Activated B cell treated with CpG ODN at 0.5 μM for 24 hours (primary cell): ENCODE measurements around the gene MST1. TPM values are rescaled to one million over a fixed set of nuclear protein-coding genes. Genes with fewer than 3 reads are reported as not detected.

Experiments
- ATAC-seq: fragments of 200-7000 bp; cut with Tn5 transposase; one replicate; pipeline ENCODE4 v1.10.0; 2021; ENCODE audit warnings: low read depth, mild to moderate bottlenecking, moderate library complexity
- CTCF ChIA-PET: fragments of 350-600 bp; sonication (Branson Sonifier 250); formaldehyde crosslinking; loops from one replicate; lab custom pipeline; 2021; ENCODE audit warnings: antibody characterized with exemption; lab: Charles Lee
- POLR2A ChIA-PET: fragments of 350-600 bp; sonication (Branson Sonifier 250); formaldehyde crosslinking; loops from one replicate; lab custom pipeline; 2021; ENCODE audit warnings: antibody characterized with exemption; lab: Charles Lee
- DNase-seq: peaks from one replicate; pipeline ENCODE4 v3.0.0; 2022
- H3K27ac Mint-ChIP-seq: one replicate; pipeline ENCODE4 v1.8.0; 2020; ENCODE audit warnings: mixed read lengths
- H3K27me3 Mint-ChIP-seq: one replicate; pipeline ENCODE4 v1.8.0; 2021; ENCODE audit warnings: mixed read lengths
- H3K36me3 Mint-ChIP-seq: one replicate; pipeline ENCODE4 v1.8.0; 2021; ENCODE audit warnings: low read depth, mixed read lengths
- H3K4me1 Mint-ChIP-seq: one replicate; pipeline ENCODE4 v1.8.0; 2021; ENCODE audit warnings: mixed read lengths
- H3K4me3 Mint-ChIP-seq: one replicate; pipeline ENCODE4 v1.8.0; 2020; ENCODE audit warnings: mild to moderate bottlenecking, mixed read lengths
- H3K9me3 Mint-ChIP-seq: one replicate; pipeline ENCODE4 v1.8.0; 2020; ENCODE audit warnings: mixed read lengths
- CTCF ChIP-seq: fragments of 200-600 bp; IDR thresholded peaks from one replicate; pipeline ENCODE4 v1.8.0; 2022; ENCODE audit warnings: antibody characterized with exemption, mild to moderate bottlenecking
- intact Hi-C: fragments of 100-400 bp; cut with micrococcal nuclease; formaldehyde crosslinking; loops from one replicate; pipeline ENCODE4 v1.15.1; 2024
- total RNA-seq: library from RNA; stranded (reverse); gene quantifications from 2 replicates; pipeline ENCODE4 v1.2.3, GENCODE V29; 2022

MST1 gene
- total RNA-seq, 1 donor from 2014 or later, result 8.0 TPM

GRCh38 chr3:49729966-49730609 is 40.8 kb upstream of the MST1 start:
- no peak overlapping the region for H3K27ac Mint-ChIP-seq
- CTCF ChIA-PET, result no interaction called here
- H3K27me3 Mint-ChIP-seq, result no peaks in the 10 kb centered on the region
- H3K9me3 Mint-ChIP-seq, result no peaks in the 10 kb centered on the region
- H3K4me3 Mint-ChIP-seq, result no peak overlapping the region
- intact Hi-C loops, result no loop called here
- peaks cover 23% of the 10 kb centered on the region for H3K4me1 Mint-ChIP-seq
- ATAC-seq (no peak), DNase-seq (no peak)
- no peak for TF ChIP-seq CTCF
- POLR2A ChIA-PET, result interaction anchor here (1.1 kb wide), 1 partner anchor 11 kb away, joined by 3 read pairs; no protein-coding TSS in a partner anchor
- peaks cover 60% of the 10 kb centered on the region for H3K36me3 Mint-ChIP-seq

GRCh38 chr3:49727924-49728361 is 38.7 kb upstream of the MST1 start:
- H3K36me3 Mint-ChIP-seq, result peaks cover 49% of the 10 kb centered on the region
- ChIA-PET POLR2A (no interaction called here), CTCF (no interaction called here)
- ATAC-seq (no peak), DNase-seq (no peak)
- peak overlapping the region; percentile 84 for H3K27ac Mint-ChIP-seq
- H3K4me3 Mint-ChIP-seq, result no peak overlapping the region
- H3K9me3 Mint-ChIP-seq, result no peaks in the 10 kb centered on the region
- peaks cover 38% of the 10 kb centered on the region for H3K4me1 Mint-ChIP-seq
- intact Hi-C loops, result no loop called here
- H3K27me3 Mint-ChIP-seq, result no peaks in the 10 kb centered on the region
- TF ChIP-seq CTCF, result no peak

GRCh38 chr3:49727154-49727923 is 38.1 kb upstream of the MST1 start:
- H3K9me3 Mint-ChIP-seq, result no peaks in the 10 kb centered on the region
- no peak overlapping the region for H3K4me3 Mint-ChIP-seq
- no peak for TF ChIP-seq CTCF
- H3K4me1 Mint-ChIP-seq, result peaks cover 44% of the 10 kb centered on the region
- ChIA-PET CTCF (no interaction called here), POLR2A (interaction anchor here (0.6 kb wide), 1 partner anchor 76 kb away, joined by 3 read pairs; the partner anchor contains the start of gene INKA1)
- intact Hi-C loops, result no loop called here
- ATAC-seq (no peak), DNase-seq (no peak)
- peaks cover 48% of the 10 kb centered on the region for H3K36me3 Mint-ChIP-seq
- peak overlapping the region; percentile 84 for H3K27ac Mint-ChIP-seq
- H3K27me3 Mint-ChIP-seq, result no peaks in the 10 kb centered on the region

GRCh38 chr3:49725906-49726681 is 36.8 kb upstream of the MST1 start:
- ATAC-seq, result no peak
- Mint-ChIP-seq H3K9me3 (no peaks in the 10 kb centered on the region), H3K4me3 (no peak overlapping the region), H3K36me3 (peaks cover 46% of the 10 kb centered on the region), H3K4me1 (peaks cover 51% of the 10 kb centered on the region), H3K27me3 (no peaks in the 10 kb centered on the region), H3K27ac (peak overlapping the region; percentile 98)
- TF ChIP-seq CTCF, result no peak
- CTCF ChIA-PET, result interaction anchor here (0.7 kb wide), 1 partner anchor 186 kb away, joined by 3 read pairs; no protein-coding TSS in a partner anchor
- POLR2A ChIA-PET, result interaction anchor here (0.6 to 3.5 kb wide), 2 partner anchors 60 to 313 kb away, joined by 9 to 24 read pairs; partner anchors contain the start of gene IP6K1
- intact Hi-C loops, result loop anchor here (2.0 kb wide), 1 partner anchor 37 kb away; the partner anchor contains the start of genes MST1 and RNF123
- DNase-seq, result no peak
